ENCODE data around the gene PLXNA2. TPM values are rescaled to one million over a fixed set of nuclear protein-coding genes. Genes with fewer than 3 reads are reported as not detected.
A peak's percentile ranks its signal among the peaks of the same experiment; 100 is the strongest.

Gene PLXNA2
- total and polyA plus RNA-seq, 2 of the 8 experiments (the other 6 are each of a cell fraction or from before 2014, with no cell fraction given), result 0.33 to 1.5 TPM

DNA sequence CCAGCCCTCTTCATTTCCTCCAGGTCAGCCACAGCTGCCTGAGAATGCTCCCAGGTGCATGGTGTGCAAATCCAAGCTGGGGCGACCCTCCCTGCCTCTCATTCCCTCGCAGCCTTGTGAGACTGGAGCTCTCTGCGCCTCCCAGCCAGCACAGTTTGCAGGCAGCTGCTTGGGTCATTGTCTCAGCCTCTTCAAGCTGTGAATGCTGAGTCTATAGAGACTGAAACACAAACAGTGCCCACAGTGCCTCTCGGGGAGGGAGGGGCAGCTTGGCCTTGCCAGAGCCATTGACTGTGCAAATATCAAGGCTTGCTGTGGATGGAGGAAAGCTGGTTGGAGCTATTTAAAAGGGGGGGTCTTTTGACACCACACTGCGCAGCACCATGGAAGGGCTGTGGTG is 10.6 kb downstream of the PLXNA2 start (continued):
- TF ChIP-seq TAF1 (IDR thresholded peaks at IDR 0.05; ENCODE audit: low read depth, low read length) (0 out of 2 replicates have a peak, but pooled peaks have one; percentile 27), SIN3A (conservative IDR thresholded peaks at IDR 0.05 in 1 of 2, IDR thresholded peaks at IDR 0.05 in 1 of 2; ENCODE audit: low read depth in 1 of 2, low read length in 2 of 2) (peak in 1 of 2 experiments; percentile 32; a peak in 1 of 4 replicates), YY1 (IDR thresholded peaks at IDR 0.05; ENCODE audit: low read depth, low read length) (no peak; the same call in 1 of the 2 replicates), CBX5 (IDR thresholded peaks at IDR 0.05; ENCODE audit: low read depth, low read length) (no peak), SAP30 (IDR thresholded peaks at IDR 0.05; ENCODE audit: insufficient read depth, insufficient replicate concordance, low read length) (no peak), EZH2 (IDR thresholded peaks at IDR 0.05; ENCODE audit: low read depth, low read length, severe bottlenecking) (no peak), RAD21 (IDR thresholded peaks at IDR 0.05 in 1 of 2, conservative IDR thresholded peaks at IDR 0.05 in 1 of 2; ENCODE audit: low read depth in 2 of 2, low read length in 2 of 2) (peak in 1 of 2 experiments; percentile 23; a peak in 2 of 4 replicates), SP1 (IDR thresholded peaks at IDR 0.05; ENCODE audit: low read depth, low read length) (peak; percentile 66; the same call in 1 of the 2 replicates), EP300 (IDR thresholded peaks at IDR 0.05; ENCODE audit: borderline replicate concordance in 1 of 2, low read depth in 2 of 2, low read length in 2 of 2) (peak in 1 of 2 experiments; percentile 81; a peak in 1 of 3 replicates)
